ENCODE data around the gene TMEM209.
"Not testable (repeated sequence)": the region's sequence is repeated elsewhere in the genome, so short reads cannot be mapped to it uniquely, and the experiment has no call there.

TMEM209 gene

DNA sequence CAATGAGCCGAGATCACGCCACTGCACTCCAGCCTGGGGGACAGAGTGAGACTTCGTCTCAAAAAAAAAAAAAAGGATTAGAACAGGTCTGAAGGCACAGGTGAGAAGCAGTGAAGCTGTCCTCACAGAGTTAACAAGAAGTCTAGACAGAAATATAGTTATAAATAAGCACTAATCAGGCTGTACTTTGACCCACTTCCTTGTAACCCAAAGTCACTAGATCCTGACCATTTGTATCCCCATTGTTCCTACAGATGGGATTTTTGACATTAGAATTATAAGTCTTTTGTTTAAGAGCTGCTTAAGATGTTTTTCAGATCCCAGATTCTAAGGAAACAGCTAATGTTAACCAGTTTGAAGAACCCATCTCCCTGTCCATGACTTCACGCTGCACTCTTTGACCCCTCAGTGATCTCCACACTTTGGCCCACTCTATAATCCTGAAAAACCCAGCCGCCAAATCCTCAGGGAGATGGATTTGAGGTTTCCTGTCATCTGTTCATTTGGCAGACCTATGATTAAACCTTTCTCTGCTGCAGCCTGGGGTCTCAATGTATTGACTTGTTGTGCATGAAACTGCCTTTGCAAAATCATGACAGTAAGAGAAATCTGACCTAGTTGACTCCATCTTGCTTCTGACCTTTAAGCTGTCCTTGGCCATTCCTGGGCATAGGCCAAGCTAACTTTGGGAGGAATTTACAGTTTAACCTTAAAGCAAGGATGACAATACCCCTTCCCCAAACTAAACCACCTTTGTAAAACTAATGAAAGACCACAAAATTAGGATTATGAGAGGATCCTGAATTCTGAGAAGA is 13.8 kb upstream of the TMEM209 start:
- no peak for FAIRE-seq
- no peak for DNase-seq (ENCODE audit: low spot score)

DNA sequence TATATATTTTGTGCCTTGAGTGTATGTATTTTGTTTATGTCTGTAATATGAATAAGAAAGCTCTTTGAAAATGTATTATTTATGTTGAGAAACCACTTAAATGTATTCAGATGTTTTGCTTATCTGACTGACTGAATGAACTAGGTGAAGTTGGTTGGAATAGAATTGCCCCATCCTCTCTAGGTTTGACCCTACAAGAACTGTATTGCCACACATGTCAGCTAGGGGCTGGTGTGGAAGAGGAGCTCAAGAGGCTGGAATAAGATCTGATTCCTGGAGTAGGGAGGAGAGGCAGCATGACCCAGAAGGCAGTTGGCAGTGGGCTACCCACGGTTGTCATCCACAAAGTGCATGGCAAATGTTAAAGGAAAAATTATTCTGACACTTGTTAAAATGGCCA is 11.5 kb upstream of the TMEM209 start:
- FAIRE-seq: no peak
- no peak for DNase-seq (ENCODE audit: low spot score)

DNA sequence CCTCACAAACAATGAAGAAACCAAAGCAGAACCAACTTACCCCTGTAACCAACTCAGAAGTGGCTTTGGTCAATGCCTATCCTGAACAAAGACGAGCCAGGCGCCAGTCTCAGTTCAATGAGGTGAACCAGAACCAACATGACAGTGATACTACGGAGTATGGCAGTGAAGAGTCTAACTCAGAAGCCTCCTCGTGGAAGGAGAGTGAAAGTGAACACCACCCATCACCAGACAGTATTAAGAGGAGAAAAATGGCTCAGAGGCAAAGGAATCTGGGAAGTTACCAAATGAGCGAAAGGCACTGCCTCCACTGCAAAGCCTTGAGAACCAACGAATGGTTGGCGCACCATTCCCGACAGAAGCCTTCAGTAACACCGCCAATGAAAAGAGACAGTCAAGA is 10.8 kb upstream of the TMEM209 start:
- no peak for DNase-seq (ENCODE audit: low spot score)
- FAIRE-seq: no peak

DNA sequence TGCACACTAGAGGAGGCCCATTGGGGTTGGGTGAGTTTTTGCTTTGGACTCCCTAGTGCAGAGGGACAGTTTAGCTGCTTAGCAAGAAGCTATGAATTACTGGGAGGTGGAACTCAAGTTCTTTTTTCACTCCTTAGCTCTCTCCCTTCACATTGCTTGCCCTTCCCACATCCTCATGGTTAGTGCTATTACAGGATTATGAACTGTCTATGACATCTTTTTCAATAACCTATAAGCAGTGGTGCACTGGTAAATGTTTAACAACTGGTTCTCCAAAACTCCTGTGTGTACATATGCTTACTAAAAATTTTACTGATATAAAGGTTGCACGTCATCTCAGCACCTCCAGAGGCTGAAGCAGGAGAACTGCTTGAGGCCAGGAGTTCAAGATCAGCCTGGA is 8.6 kb upstream of the TMEM209 start:
- FAIRE-seq: no peak

DNA sequence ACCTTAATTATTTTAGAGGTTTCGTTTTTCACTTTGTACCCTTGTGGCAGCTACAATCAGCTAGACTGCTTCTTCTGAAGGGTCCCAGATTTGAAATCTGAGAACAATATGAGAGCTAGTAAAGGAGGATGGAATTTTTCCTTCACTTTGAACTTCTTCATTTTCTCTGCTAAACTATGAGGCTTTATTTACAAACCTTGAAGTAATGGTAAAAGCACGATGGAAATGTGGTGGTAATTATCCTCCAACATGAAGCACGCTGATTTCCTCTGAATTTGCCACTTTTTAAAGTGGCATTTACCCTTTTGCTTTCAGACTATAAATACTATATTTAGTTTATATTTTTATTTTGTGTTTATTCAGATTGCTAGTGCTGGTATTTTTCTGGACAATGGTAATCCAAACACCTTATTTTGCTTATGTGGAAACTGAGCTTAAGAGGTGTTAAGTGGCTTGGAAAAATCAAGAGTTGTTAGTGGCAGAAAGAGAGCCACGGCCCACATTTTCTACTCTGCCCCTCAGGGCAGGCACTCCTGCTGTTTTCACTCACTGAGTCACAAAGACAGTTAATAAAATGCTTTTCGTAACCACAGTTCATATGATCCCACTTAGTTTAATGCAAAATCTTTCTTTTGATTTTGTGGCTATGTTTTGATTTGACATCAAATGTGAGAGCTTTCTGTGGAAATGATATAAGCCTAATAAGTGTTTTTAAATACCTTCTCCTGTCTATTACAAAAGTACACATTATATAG is 5.2 kb upstream of the TMEM209 start:
- DNase-seq (ENCODE audit: low spot score) (no peak), FAIRE-seq (peak; percentile 8)

More for the DNA sequence above, 8.6 kb upstream of the TMEM209 start:
- no peak for DNase-seq (ENCODE audit: low spot score)

DNA sequence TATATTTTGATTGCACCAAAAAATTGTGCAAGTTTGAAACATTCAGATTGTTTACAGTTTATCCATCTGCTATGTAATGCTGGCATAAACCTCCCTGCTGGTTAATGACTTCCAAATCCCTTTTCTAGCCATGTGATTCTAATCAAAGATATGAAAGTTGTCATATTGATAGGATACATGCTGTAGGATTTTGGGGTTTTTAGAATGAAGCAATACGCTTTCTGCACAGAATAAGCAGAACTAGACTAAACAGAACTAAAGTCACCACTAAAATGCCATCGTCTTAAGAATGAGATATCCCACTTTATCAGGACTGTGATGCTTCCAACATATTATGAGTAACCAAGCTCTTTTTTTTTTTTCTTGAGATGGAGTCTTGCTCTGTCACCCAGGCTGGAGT is 3.3 kb upstream of the TMEM209 start:
- DNase-seq (ENCODE audit: low spot score) (no peak), FAIRE-seq (no peak)

DNA sequence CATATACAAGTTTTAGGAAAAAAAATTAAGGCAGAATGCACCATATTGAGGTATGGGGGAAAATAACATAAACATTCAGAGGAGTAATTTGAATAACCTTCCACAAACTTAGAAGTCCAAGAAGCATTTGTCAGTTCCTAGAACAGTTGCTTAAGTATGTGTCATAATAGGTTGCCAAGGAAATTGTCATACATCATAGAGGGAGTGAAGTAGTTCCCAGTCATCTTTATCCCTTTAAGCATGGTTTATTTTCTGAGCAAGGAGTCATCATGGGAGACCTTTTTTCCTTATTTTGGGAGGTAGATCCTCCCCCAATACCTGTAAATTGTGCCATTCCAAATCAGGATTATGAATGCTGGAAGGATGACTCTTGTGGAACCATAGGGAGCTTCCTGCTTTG is 2.4 kb upstream of the TMEM209 start, which contains the start of gene SSMEM1:
Gene SSMEM1, plus strand, starts transcription at position 219 of the 400 bp plus-strand sequence. Its CDS starts 51 bp downstream, at position 270.
- DNase-seq (ENCODE audit: low spot score): peak; percentile 44
- no peak for FAIRE-seq

DNA sequence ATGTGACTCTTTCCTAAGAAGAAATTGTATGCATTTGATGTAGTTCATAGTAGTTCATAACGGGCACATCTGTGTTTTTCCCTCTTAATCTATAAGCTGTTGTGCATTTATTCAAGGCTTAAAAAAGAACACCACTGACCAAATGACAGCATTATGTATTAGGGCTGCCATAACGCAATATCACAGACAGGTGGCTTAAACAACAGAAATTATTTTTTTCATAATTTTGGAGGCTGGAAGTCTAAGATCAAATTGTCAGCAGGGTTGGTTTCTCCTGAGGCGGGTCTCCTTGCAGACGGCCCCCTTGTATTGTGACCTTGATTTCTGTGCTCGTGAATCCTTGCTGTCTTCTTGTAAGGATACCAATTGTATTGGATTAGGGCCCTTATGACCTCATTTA is 1.8 kb upstream of the TMEM209 start:
- FAIRE-seq (no peak), DNase-seq (ENCODE audit: low spot score) (no peak)

DNA sequence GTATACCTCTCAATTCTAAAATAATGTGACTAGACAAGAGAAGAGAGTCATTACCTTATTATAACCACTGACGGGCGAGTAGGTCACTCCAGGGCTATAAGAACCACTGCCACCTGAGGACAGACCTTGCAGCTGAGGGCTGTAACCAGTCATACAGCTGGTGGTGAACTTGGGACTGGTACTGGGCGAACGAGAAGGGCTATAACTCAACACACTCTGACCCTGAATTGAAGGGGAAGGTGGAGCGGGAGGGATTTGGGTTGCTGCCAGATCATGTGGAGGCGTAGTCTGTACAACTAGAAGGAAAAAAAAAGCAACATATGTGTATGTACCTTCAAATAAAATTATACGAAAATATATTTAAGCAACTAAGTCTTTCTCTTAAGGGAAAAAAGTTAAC is 3.4 kb downstream of the TMEM209 start:
- FAIRE-seq (no peak), DNase-seq (ENCODE audit: low spot score) (no peak)

DNA sequence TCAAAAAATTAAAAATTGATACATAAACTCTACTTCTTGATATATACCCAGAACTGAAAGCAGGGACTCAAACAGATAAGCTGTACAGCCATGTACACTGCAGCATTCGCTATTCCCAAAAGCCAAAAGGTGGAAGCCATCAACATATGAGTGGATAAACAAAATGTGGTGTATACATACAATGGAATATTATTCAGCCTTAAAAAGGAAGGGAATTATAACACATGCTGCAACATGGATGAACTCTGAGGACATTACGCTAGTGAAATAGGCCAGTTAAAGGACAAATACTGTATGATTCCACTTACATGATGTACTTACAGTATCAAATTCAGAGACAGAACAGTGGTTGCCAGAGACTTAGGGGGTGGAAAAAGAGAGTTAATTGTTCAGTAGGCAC is 8.1 kb downstream of the TMEM209 start:
- DNase-seq (ENCODE audit: low spot score) (no peak), FAIRE-seq (no peak)

DNA sequence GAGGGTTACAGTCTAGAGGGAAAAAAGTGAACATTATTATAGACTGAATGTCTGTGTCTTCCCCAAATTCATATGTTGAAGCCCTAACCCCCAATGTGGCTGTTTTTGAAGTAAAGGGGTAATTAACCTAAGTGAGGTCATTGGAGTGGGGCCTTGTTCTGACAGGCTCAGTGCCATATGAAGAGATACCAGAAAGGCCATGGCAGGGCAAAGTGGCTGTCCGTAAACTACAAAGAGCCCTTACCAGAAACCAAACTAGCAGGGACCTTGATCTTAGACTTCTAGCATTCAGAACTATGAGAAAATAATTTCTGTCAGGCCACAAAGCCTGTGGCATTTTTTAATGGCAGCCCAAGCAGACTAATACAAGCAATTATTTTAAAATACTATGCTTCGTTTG is 8.7 kb downstream of the TMEM209 start:
- no peak for DNase-seq (ENCODE audit: low spot score)
- no peak for FAIRE-seq

DNA sequence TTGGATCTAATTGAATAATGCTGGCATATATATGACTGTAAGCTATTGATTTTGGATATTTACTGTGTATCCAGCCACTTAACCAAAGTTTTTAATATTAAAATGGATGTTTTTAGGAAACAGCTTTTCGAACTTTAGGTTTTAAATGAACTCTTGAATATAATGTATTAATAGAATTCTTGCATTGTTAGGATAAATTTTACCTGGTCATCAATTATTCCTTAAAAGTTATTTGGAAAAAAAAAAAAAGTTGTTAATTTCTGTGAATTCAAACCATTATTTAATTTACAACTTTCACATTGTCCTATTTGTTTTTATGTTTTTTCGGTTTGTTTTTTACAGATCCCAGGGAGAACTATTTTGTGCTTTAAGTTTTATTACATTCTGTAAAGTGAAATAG is 9.8 kb downstream of the TMEM209 start:
- FAIRE-seq (peak; percentile 67), DNase-seq (ENCODE audit: low spot score) (no peak)

DNA sequence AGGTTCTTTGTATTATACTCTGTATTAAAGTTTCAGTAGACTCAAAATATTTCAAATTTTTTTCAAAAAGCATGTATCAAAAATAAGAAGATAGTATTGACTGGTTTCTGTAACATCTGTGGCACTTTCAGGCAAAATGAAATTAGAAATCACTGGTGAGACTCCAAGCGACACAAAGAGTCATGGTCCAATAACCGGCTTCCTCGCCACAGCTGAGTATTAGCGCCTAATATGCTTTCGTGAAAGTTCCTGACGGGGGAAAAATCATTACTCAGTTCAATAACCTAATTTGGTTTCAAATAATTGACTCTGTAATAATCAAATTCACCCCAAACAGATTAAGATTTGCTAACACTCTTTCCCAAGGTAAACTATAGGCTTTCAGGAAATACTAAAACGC is 13.4 kb downstream of the TMEM209 start:
- FAIRE-seq (no peak), DNase-seq (ENCODE audit: low spot score) (no peak)

DNA sequence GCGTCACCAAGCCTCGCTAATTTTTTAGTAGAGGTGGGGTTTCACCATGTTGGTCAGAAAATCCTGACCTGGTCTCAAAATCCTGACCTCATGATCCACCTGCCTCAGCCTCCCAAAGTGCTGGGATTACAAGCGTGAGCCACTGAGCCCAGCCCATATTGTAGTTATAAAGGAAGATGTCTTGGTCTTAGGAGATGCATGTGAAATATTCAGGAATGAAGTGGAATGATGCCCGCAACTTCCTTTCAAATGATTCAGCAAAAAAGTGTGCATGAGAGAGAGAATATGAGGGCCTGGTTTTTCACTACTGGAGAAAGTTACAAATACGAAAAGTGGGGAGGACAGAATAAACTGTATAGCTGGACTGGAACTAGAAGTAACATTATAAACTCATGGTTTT is 15.9 kb downstream of the TMEM209 start:
- DNase-seq (ENCODE audit: low spot score) (no peak), FAIRE-seq (no peak)

DNA sequence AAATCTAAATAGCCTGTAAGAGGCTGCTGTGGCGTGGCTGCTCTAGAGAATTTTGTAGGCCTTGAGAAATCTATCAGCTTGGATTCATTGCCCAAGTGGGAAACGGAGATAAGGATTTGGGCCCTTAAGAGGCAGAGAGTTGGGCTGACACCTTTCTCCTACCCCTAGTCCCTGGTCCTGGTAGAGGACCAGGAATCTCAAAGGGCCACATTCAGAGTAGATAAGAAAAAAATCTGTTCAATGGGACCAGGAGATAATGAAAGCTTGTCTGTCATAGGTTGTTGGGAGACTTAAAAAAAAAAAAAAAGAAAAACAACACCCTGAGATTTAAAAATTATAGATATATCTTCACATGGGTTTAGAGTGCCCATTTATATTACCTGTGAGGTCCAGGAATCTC is 17.8 kb downstream of the TMEM209 start:
- FAIRE-seq: no peak
- DNase-seq (ENCODE audit: low spot score): no peak

DNA sequence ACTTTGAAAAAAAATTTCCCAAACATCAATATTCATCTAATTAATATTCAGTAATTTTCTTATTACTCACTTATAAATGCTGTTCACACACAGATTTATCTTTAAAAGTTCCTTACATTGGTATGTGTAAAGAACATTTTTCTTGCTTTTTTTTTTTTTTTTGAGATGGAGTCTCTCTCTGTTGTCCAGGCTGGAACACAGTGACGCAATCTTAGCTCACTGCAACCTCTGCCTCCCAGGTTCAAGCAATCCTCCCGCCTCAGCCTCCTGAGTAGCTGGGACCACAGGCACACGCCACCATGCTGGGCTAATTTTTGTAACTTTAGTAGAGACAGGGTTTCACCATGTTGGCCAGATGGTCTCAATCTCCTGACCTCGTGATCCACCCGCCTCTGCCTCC is 20.9 kb downstream of the TMEM209 start:
- DNase-seq (ENCODE audit: low spot score); FAIRE-seq: not testable (repeated sequence)

DNA sequence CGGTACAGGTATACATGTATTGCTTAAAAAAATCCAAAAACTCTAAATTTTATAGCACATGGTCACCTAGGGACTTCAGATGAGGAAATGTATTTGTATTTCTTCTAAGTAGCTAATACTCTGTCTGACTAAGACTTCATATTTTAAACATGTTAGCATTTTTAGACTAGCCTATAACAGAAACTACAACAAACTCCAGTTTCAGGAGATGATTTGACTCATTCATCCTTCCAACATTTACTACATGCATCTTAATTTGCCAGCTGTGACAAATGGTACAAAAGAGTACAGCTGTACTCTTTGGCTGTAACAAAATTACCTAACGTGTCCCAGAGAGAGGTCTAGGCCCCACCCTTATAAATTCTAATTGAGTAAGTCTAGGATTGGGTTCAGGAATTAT is 22.2 kb downstream of the TMEM209 start:
- FAIRE-seq (no peak), DNase-seq (ENCODE audit: low spot score) (no peak)

DNA sequence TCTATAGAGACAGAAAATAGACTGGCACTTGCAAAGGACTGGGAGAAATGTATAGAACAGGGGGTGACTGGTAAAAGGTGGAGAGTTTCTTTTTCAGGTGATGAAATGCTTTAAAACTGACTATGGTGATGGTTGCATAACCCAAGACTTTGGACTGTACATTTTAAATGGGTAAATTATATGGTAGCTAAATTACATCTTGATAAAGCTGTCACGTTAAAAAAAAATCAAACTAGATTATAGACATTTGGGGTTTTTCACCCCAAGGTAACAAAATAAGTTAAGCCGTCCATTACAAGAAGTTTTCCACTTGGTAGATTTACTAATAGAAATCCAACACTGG is 24.0 kb downstream of the TMEM209 start:
- no peak for DNase-seq (ENCODE audit: low spot score)
- FAIRE-seq: no peak

DNA sequence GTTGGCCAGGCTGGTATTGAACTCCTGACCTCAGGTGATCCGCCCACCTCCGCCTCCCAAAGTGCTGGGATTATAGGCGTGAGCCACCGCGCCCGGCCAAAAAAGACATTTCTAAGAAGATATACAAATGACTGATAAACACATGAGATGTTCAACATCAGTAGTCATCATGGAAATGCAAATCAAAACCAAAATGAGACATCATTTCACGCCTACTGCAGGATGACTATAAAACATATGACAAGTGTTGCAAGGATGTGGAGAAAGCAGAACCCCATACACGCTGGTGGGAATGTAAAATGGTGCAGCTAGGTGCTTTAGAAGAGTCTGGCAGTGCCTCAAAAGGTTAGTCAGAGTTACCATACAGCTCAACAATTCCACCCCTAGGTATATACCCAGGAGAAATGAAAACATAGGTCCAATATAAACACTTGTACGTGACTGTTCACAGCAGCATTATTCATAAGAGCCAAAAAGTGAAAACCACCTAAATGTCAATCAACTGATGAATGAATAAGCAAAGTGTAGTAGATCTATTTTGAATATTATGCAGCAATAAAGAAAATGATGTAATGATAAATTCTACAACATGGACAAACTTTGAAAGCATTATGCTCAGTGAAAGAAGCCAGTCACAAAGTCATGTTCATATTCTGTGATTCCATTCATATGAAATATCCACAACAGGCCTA is 24.5 kb downstream of the TMEM209 start:
- FAIRE-seq (no peak), DNase-seq (ENCODE audit: low spot score) (no peak)

DNA sequence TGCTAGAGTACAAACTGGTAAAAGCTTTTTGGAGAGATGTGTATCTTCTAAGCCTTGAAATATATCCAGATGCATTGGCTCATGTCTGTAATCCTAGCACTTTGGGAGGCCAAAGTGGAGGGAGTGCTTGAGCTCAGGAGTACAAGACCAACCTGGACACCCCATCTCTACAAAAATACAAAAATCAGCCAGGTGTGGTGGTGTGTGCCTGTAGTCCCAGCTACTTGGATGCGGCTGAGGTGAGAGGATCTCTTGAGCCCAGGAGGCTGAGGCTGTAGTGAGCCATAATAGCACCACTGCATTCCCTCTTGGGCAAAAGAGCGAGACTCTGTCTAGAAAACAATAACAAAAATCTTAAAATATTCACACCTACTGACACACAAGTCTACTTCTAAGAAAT is 25.6 kb downstream of the TMEM209 start:
- DNase-seq (ENCODE audit: low spot score): no peak
- no peak for FAIRE-seq

DNA sequence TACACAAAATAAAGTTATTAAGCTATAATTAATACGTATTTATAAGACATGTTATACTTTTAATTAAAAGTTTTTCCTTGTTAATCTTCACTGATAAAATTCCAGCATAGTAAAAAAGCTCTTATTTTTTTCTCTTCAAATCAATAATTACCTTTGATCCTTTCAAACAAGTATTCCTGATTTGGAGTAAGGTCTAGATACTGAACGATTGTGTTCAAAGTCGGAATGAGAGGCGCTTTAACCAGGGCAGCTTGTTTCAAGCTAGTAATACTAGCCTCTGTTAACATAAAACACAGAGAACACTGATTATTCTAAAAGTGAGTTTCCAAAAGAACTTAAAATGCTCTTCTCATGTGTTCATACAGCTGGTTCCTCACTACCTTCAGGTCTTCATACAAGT is 27.0 kb downstream of the TMEM209 start:
- FAIRE-seq: no peak
- no peak for DNase-seq (ENCODE audit: low spot score)

DNA sequence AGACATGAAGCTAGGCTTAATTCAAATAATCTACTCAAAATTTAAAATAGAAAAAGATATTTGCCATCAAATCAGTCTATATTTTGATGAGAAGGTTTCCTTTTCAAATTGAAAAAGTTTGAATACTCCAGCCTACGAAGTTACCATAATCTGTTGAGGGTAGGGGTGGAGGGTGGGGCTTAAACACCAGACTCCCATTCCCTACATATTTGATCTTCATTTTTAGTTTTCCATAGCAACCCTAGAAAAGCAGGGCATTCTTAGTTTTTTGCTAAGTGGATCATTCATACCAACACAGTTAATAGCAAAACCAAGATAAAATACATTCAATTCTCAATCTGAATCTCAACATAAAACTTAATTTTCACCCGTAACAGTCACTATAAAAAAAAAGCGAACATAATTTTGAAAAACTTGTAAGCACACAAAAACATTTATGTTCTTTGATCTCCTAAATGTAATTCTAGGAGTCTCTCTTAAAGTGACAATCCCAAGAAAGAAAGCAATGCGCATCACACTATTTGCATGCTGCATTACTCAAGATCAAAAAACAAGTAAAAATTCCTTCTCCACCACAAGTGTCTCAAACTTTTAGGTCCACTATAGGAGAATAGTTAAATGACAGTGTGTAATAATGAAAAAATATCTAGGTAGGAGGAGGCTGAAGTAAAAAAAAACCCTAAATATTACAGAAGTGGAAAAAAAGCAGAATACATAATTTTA is 30.8 kb downstream of the TMEM209 start:
- DNase-seq (ENCODE audit: low spot score): no peak
- FAIRE-seq: no peak

Data from RCC 7860 (cell line).